CD8-positive, alpha-beta memory T cell (primary cell): ENCODE measurements around the gene CIITA. TPM values are rescaled to one million over a fixed set of nuclear protein-coding genes. Genes with fewer than 3 reads are reported as not detected.
A peak's percentile ranks its signal among the peaks of the same experiment; 100 is the strongest.
"Not testable (repeated sequence)": the region's sequence is repeated elsewhere in the genome, so short reads cannot be mapped to it uniquely, and the experiment has no call there.

Source experiments
- CTCF ChIA-PET: fragments of 350-600 bp; sonication (Branson Sonifier 250); formaldehyde crosslinking; loops from one replicate; lab custom pipeline; 2021; ENCODE audit warnings: antibody characterized with exemption; lab: Charles Lee
- POLR2A ChIA-PET: fragments of 350-600 bp; sonication (Branson Sonifier 250); formaldehyde crosslinking; loops from one replicate; lab custom pipeline; 2021; ENCODE audit warnings: antibody characterized with exemption; lab: Charles Lee
- DNase-seq, 5 donors: peaks; one replicate each; pipeline versions ENCODE4 v3.0.0 to v3.0.0-alpha.2; 2020 to 2022; ENCODE audit warnings: mixed read lengths in 1 of 5
- H3K27ac ChIP-seq: one replicate; pipeline ENCODE4 v1.7.0; 2013; ENCODE audit warnings: low read depth, mild to moderate bottlenecking, low read length, moderate library complexity
- H3K27me3 ChIP-seq: 2 replicates; pipeline ENCODE4 v1.7.0; 2013; ENCODE audit warnings: low read length, mild to moderate bottlenecking; ENCODE audit not compliant: insufficient read depth, poor library complexity, severe bottlenecking
- H3K36me3 ChIP-seq: 2 replicates; pipeline ENCODE4 v1.7.0; 2013; ENCODE audit warnings: mild to moderate bottlenecking, low read length, moderate library complexity; ENCODE audit not compliant: insufficient read depth
- H3K4me1 ChIP-seq: 2 replicates; pipeline ENCODE4 v1.7.0; 2013; ENCODE audit warnings: mild to moderate bottlenecking, low read length, moderate library complexity; ENCODE audit not compliant: insufficient read depth
- H3K4me3 ChIP-seq: 2 replicates; pipeline ENCODE4 v1.7.0; 2013; ENCODE audit warnings: mild to moderate bottlenecking, low read length
- H3K9me3 ChIP-seq: 2 replicates; pipeline ENCODE4 v1.7.0; 2013; ENCODE audit warnings: mild to moderate bottlenecking, low read length
- H3K27ac Mint-ChIP-seq, 8 donors: one replicate each; pipeline ENCODE4 v1.8.0; 2020 to 2021; ENCODE audit warnings: mixed read lengths in 8 of 8, mild to moderate bottlenecking in 6 of 8, inconsistent platforms in 3 of 8, moderate library complexity in 3 of 8
- H3K27me3 Mint-ChIP-seq, 2 donors: one replicate each; pipeline ENCODE4 v1.8.0; 2020 to 2021; ENCODE audit warnings: mixed read lengths in 2 of 2, mild to moderate bottlenecking in 1 of 2, moderate library complexity in 1 of 2
- H3K36me3 Mint-ChIP-seq, 3 donors: one replicate each; pipeline ENCODE4 v1.8.0; 2020 to 2021; ENCODE audit warnings: mixed read lengths in 3 of 3, inconsistent platforms in 1 of 3, mild to moderate bottlenecking in 1 of 3
- H3K4me1 Mint-ChIP-seq, 3 donors: one replicate each; pipeline ENCODE4 v1.8.0; 2020 to 2021; ENCODE audit warnings: mixed read lengths in 3 of 3, inconsistent platforms in 1 of 3, mild to moderate bottlenecking in 1 of 3
- H3K4me3 Mint-ChIP-seq, 7 donors: one replicate each; pipeline ENCODE4 v1.8.0; 2020 to 2021; ENCODE audit warnings: mixed read lengths in 7 of 7, mild to moderate bottlenecking in 6 of 7, moderate library complexity in 4 of 7, inconsistent platforms in 2 of 7
- H3K9me3 Mint-ChIP-seq, 5 donors: one replicate each; pipeline ENCODE4 v1.8.0; 2020 to 2022; ENCODE audit warnings: mixed read lengths in 5 of 5, mild to moderate bottlenecking in 3 of 5, moderate library complexity in 2 of 5, inconsistent platforms in 1 of 5
- polyA plus RNA-seq: library from polyadenylated mRNA; unstranded; fragments of 300-500 nt; fragmentation: Illumina TruSeq; gene quantifications from one replicate; pipeline ENCODE4 v1.2.3, GENCODE V29; 2021
- total RNA-seq, 2 experiments: library from RNA; stranded (reverse); gene quantifications; one replicate each; pipeline ENCODE4 v1.2.3, GENCODE V29; 2021

Gene CIITA
- total and polyA plus RNA-seq, 3 experiments from 2014 or later: 2.8 to 11.9 (median 11.9) TPM

DNA sequence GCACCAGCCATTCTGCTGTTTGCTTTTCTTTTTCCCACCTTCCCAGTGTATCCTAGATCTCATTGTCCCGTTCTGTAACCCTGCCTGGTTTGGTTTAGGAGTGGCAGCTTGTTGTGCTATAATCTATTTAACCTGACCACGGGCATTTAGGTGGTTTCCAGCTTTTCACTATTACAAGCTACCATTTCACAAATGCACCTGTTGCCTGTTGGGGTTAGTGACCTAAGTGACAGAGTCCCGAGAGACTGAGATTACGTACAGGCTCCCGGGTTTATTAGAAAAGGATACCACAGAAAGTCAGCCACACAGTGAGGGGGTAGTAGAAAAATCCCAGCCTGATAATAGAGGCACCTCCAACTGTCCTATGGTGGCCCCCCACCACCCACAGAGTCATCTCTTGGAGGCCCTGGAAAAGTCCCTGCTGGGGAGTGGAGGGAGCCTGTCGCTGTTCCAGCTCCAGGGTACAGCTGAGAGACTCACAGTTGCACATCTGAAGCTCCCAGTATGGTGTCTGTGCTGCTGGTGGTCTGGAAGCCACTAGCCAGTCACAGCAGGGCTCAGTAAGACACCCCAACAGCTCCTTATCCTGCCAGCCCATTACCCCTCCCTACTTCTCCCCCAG, 88.5 kb downstream of the CIITA start:
- CTCF ChIA-PET: interaction anchor here (0.6 to 5.4 kb wide), 16 partner anchors 10 to 441 kb away, joined by 3 to 46 read pairs (median 5); partner anchors contain the start of gene SOCS1
- Histone ChIP-seq H3K4me1 (peaks cover 21% of the 10 kb centered on the region), H3K27me3 (no peaks in the 10 kb centered on the region), H3K4me3 (no peak overlapping the region), H3K27ac (no peak overlapping the region), H3K9me3 (no peaks in the 10 kb centered on the region), H3K36me3 (peaks cover 10% of the 10 kb centered on the region)
- no peaks in the 10 kb centered on the region for H3K27me3 Mint-ChIP-seq
- POLR2A ChIA-PET: interaction anchor here (3.4 kb wide), 1 partner anchor 290 kb away, joined by 18 read pairs; the partner anchor contains the start of gene SOCS1
- peaks cover 16 to 27% (median 24%) of the 10 kb centered on the region in 3 donors for H3K4me1 Mint-ChIP-seq
- H3K9me3 Mint-ChIP-seq: no peaks in the 10 kb centered on the region
- no peak for DNase-seq
- H3K4me3 Mint-ChIP-seq: no peak overlapping the region
- H3K36me3 Mint-ChIP-seq: peaks cover 4 to 63% (median 9%) of the 10 kb centered on the region in 3 donors
- peak overlapping the region in 4 of 8 donors; percentile 56 to 79 (median 78) for H3K27ac Mint-ChIP-seq

DNA sequence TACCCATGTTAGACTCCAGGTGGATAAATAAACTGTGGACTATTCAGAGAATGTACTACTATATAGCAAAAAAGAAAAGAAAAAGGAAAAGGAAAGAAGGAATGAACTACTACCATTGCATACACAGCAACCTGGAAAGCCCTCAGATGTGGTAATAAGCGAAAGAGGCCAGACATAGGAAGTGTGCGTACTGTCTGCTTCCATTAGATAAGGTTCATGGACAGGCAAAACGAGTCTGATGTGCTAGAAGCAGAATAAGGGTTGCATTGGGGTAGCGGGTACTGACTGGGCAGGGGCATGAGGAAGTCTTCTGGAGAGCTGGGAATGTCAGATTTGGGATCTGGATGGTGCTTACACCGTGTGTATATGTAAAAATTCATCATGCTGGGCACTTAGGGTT, 89.1 kb downstream of the CIITA start:
- no peaks in the 10 kb centered on the region for H3K27me3 ChIP-seq
- no peak for DNase-seq
- Mint-ChIP-seq H3K4me3 (no peak overlapping the region), H3K9me3 (no peaks in the 10 kb centered on the region), H3K4me1 (peaks cover 16 to 27% (median 24%) of the 10 kb centered on the region in 3 donors), H3K27me3 (no peaks in the 10 kb centered on the region), H3K27ac (peak overlapping the region in 3 of 8 donors; percentile 40 to 79 (median 77)), H3K36me3 (peaks cover 4 to 64% (median 9%) of the 10 kb centered on the region in 3 donors)
- POLR2A ChIA-PET: interaction anchor here (3.4 kb wide), 1 partner anchor 289 kb away, joined by 18 read pairs; the partner anchor contains the start of gene SOCS1
- H3K4me3 ChIP-seq: no peak overlapping the region
- CTCF ChIA-PET: interaction anchor here (2.7 to 5.4 kb wide), 4 partner anchors 12 to 405 kb away, joined by 17 to 39 read pairs (median 18); no protein-coding TSS in a partner anchor
- peaks cover 14% of the 10 kb centered on the region for H3K36me3 ChIP-seq
- H3K4me1 ChIP-seq: peaks cover 21% of the 10 kb centered on the region
- H3K9me3 ChIP-seq: no peaks in the 10 kb centered on the region
- no peak overlapping the region for H3K27ac ChIP-seq

DNA sequence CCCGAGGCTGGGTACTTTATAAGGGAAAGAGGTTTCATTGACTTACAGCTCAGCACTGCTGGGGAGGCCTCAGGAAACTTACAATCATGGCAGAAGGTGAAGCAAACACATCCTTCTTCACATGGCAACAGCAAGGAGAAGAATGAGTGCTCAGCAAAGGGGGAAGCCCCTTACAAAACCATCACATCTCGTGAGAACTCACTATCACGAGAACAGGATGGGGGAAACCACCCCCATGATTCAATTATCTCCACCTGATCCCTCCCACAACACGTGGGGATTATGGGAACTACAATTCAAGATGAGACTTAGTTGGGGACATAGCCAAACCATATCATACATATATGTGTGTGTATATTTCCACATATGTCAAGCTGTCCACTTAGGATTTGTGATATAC, 89.6 kb downstream of the CIITA start:
- H3K4me3 ChIP-seq, H3K27me3 Mint-ChIP-seq, H3K4me3 Mint-ChIP-seq, H3K27me3 ChIP-seq, DNase-seq, POLR2A ChIA-PET, H3K9me3 Mint-ChIP-seq, H3K27ac ChIP-seq, H3K9me3 ChIP-seq: not testable (repeated sequence)
- CTCF ChIA-PET: interaction anchor here (5.4 kb wide), 1 partner anchor 13 kb away, joined by 39 read pairs; no protein-coding TSS in a partner anchor
- peak overlapping the region in 2 of 8 donors; percentile 39 to 40 for H3K27ac Mint-ChIP-seq
- peaks cover 4 to 65% (median 8%) of the 10 kb centered on the region in 3 donors for H3K36me3 Mint-ChIP-seq
- peaks cover 16 to 27% (median 24%) of the 10 kb centered on the region in 3 donors for H3K4me1 Mint-ChIP-seq
- Histone ChIP-seq H3K36me3 (peaks cover 16% of the 10 kb centered on the region), H3K4me1 (peaks cover 23% of the 10 kb centered on the region)

DNA sequence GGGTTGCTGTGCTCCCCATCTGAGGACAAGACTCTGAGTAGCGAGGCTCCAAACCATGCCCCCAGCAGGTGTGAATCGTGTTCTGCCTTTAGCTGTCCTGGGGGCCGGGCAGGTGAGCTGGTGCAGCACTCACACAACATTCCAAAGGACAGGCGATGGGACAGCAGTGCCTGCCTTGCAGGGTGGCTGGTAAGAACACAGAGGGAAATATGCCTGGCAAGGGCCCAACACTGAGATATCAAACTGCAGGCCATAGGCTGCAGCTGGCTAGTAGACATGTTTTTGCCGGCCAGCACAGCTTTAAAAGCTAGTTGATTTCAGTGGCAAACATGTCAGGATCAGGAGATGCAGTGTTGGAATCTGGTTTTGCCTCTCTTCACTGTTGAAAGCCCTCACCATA, 91.0 kb downstream of the CIITA start:
- Mint-ChIP-seq H3K27me3 (no peaks in the 10 kb centered on the region), H3K27ac (peak overlapping the region in 1 of 8 donors; percentile 78), H3K9me3 (no peaks in the 10 kb centered on the region), H3K4me3 (no peak overlapping the region), H3K36me3 (peaks cover 3 to 64% (median 10%) of the 10 kb centered on the region in 3 donors), H3K4me1 (peaks cover 21 to 37% (median 33%) of the 10 kb centered on the region in 3 donors)
- ChIA-PET POLR2A (no interaction called here), CTCF (interaction anchor here (0.9 to 2.9 kb wide), 4 partner anchors 288 to 444 kb away, joined by 3 to 9 read pairs (median 6); partner anchors contain the start of gene SOCS1)
- no peak overlapping the region for H3K4me3 ChIP-seq
- no peaks in the 10 kb centered on the region for H3K9me3 ChIP-seq
- H3K27ac ChIP-seq: no peak overlapping the region
- no peak for DNase-seq
- peaks cover 11% of the 10 kb centered on the region for H3K36me3 ChIP-seq
- peaks cover 25% of the 10 kb centered on the region for H3K4me1 ChIP-seq
- no peaks in the 10 kb centered on the region for H3K27me3 ChIP-seq

DNA sequence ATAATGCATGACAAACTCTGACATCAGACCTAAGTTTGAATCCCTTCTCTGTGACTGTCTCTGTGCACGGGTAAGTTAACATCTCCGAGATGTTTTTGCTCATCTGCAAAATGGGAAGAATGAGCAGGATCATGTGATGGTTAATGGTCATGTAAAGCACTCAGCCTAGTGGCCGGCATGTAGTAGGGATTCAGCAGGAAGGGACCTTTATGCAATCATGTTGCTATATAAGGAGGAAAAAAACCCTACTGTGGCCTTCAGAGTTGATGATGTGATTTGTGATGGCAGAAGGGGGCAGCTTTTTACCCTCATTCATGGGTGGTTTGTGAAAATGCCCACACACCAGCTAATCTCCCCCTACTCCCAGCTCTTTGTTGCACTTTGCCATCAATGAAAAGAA, 91.5 kb downstream of the CIITA start:
- H3K4me3 Mint-ChIP-seq: no peak overlapping the region
- Histone ChIP-seq H3K9me3 (no peaks in the 10 kb centered on the region), H3K4me1 (peaks cover 25% of the 10 kb centered on the region), H3K4me3 (no peak overlapping the region), H3K27me3 (no peaks in the 10 kb centered on the region), H3K36me3 (peaks cover 6% of the 10 kb centered on the region), H3K27ac (no peak overlapping the region)
- no peak for DNase-seq
- H3K27me3 Mint-ChIP-seq: no peaks in the 10 kb centered on the region
- POLR2A ChIA-PET: no interaction called here
- CTCF ChIA-PET: interaction anchor here (1.5 to 2.9 kb wide), 3 partner anchors 287 to 443 kb away, joined by 4 to 9 read pairs (median 8); partner anchors contain the start of gene SOCS1
- H3K36me3 Mint-ChIP-seq: peaks cover 0 to 64% (median 13%) of the 10 kb centered on the region in 3 donors
- H3K9me3 Mint-ChIP-seq: no peaks in the 10 kb centered on the region
- H3K27ac Mint-ChIP-seq: no peak overlapping the region
- peaks cover 21 to 40% (median 38%) of the 10 kb centered on the region in 3 donors for H3K4me1 Mint-ChIP-seq

DNA sequence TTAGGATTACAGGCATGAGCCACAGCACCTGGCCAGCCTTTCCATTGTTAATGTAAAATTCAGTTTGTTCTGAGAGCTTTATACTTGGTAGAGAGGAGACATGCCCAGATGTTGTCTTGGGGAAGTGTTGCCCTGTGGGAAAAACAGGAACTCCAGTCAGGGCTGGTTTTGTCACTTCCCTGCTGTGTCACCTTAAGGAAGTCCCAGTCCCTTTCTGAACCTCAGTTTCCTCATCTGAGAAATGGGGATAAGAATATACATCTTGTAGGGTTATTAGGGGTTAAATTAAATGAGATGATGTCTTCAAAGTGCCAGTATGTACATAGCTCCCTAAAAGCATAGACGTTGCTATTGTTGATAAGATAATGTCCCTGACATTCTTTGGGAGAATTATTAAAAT, 92.6 kb downstream of the CIITA start:
- no peaks in the 10 kb centered on the region for H3K27me3 ChIP-seq
- peaks cover 0 to 61% (median 14%) of the 10 kb centered on the region in 3 donors for H3K36me3 Mint-ChIP-seq
- DNase-seq: no peak
- H3K4me1 Mint-ChIP-seq: peaks cover 13 to 31% (median 29%) of the 10 kb centered on the region in 3 donors
- H3K27ac ChIP-seq: no peak overlapping the region
- POLR2A ChIA-PET: no interaction called here
- peaks cover 18% of the 10 kb centered on the region for H3K4me1 ChIP-seq
- CTCF ChIA-PET: interaction anchor here (2.8 to 2.9 kb wide), 2 partner anchors 286 to 387 kb away, joined by 8 to 9 read pairs; partner anchors contain the start of gene SOCS1
- H3K9me3 Mint-ChIP-seq: no peaks in the 10 kb centered on the region
- H3K27ac Mint-ChIP-seq: no peak overlapping the region
- no peak overlapping the region for H3K4me3 ChIP-seq
- no peaks in the 10 kb centered on the region for H3K27me3 Mint-ChIP-seq
- peaks cover 5% of the 10 kb centered on the region for H3K36me3 ChIP-seq
- H3K4me3 Mint-ChIP-seq: no peak overlapping the region
- H3K9me3 ChIP-seq: no peaks in the 10 kb centered on the region

DNA sequence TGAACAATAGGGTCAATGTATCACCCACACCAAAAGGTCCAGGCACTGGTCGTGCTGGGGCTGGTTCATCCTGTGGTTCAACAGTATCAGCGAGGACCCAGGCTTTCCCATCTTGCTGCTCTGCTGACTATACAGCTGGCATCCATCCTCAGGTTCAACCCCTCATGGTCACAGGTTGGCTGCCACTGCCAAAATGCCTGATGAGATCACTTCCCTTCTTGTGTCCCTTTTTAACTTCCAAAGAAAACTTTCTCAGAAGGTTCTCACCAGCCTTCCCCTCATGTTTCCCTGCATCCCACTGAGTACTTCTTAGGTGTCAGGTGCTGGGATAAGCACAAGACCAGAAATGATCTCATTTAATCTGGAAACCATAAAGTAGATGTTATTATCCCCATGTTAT, 93.1 kb downstream of the CIITA start:
- Mint-ChIP-seq H3K27ac (no peak overlapping the region), H3K36me3 (peaks cover 0 to 65% (median 16%) of the 10 kb centered on the region in 3 donors), H3K9me3 (no peaks in the 10 kb centered on the region), H3K4me3 (no peak overlapping the region), H3K27me3 (no peaks in the 10 kb centered on the region), H3K4me1 (peaks cover 8 to 26% (median 25%) of the 10 kb centered on the region in 3 donors)
- ChIA-PET POLR2A (no interaction called here), CTCF (interaction anchor here (1.4 to 2.9 kb wide), 3 partner anchors 286 to 386 kb away, joined by 5 to 9 read pairs (median 8); partner anchors contain the start of gene SOCS1)
- Histone ChIP-seq H3K4me3 (no peak overlapping the region), H3K27ac (no peak overlapping the region), H3K36me3 (peaks cover 5% of the 10 kb centered on the region), H3K4me1 (peaks cover 13% of the 10 kb centered on the region), H3K9me3 (no peaks in the 10 kb centered on the region), H3K27me3 (no peaks in the 10 kb centered on the region)
- DNase-seq: no peak
